ENCODE results near the gene DNAH10. TPM values are rescaled to one million over a fixed set of nuclear protein-coding genes. Genes with fewer than 3 reads are reported as not detected.

The DNAH10 gene
- total and polyA plus RNA-seq, 2 donors: 0.14 to 0.90 TPM

GRCh38 chr12:123961585-123962345, 199.7 kb downstream of the DNAH10 start:
- H3K27ac ChIP-seq (ENCODE audit: low read depth): no peak overlapping the region
- no peak for DNase-seq (ENCODE audit: extremely low spot score)
- H3K4me1 ChIP-seq (ENCODE audit: insufficient read depth): no peaks in the 10 kb centered on the region
- no peaks in the 10 kb centered on the region for H3K36me3 ChIP-seq (ENCODE audit: insufficient read depth)
- WGBS: 81% methylated on average over 12 of the region's 12 CpGs
- H3K4me3 ChIP-seq (ENCODE audit: low read depth, low read length): no peak overlapping the region

DNA sequence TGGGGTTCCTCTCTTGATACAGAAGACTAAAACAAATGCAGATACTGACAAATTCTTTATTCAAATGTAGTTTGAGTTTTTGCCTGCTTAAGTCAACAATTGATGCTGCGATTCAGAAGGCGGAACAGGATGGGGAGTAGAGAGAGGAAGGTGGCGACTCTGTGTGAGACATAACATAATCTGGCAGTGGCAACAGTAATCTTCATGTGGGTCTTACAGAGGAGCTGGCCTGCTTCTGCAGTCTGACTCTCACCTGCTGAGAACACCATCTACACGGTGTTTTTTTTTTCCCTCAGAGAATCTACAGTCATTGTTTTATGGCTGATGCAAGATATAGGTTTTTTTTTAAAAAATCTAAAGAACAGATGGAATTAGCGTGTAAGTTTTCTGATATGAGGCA, 200.4 kb downstream of the DNAH10 start:
- no peak for DNase-seq (ENCODE audit: extremely low spot score)
- Histone ChIP-seq H3K4me1 (ENCODE audit: insufficient read depth) (no peaks in the 10 kb centered on the region), H3K36me3 (ENCODE audit: insufficient read depth) (no peaks in the 10 kb centered on the region), H3K4me3 (ENCODE audit: low read depth, low read length) (no peak overlapping the region), H3K27ac (ENCODE audit: low read depth) (no peak overlapping the region)
- 82% methylated on average over 5 of the region's 5 CpGs for WGBS

DNA sequence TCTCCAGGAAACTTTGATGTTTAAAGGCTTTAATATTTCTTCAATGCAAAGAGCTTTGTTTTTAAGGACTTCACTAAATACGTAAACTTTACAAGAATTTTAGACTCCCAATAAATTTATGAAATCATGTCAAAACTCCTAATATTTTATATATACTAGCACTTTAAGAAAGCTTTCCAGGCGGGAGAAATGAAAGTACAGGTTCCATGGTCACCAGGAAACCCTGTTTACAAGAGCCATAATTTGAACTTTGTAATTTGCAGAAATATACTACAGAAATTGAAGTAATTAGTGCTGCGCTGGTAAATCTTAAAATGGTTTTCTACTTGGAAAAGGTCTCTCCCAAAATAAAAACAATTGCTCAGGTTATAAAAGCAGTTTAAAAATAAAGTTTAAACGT, 201.7 kb downstream of the DNAH10 start:
- no peak overlapping the region for H3K27ac ChIP-seq (ENCODE audit: low read depth)
- H3K4me1 ChIP-seq (ENCODE audit: insufficient read depth): no peaks in the 10 kb centered on the region
- WGBS: 95% methylated on average over 4 of the region's 4 CpGs
- no peak for DNase-seq (ENCODE audit: extremely low spot score)
- no peak overlapping the region for H3K4me3 ChIP-seq (ENCODE audit: low read depth, low read length)
- H3K36me3 ChIP-seq (ENCODE audit: insufficient read depth): no peaks in the 10 kb centered on the region

DNA sequence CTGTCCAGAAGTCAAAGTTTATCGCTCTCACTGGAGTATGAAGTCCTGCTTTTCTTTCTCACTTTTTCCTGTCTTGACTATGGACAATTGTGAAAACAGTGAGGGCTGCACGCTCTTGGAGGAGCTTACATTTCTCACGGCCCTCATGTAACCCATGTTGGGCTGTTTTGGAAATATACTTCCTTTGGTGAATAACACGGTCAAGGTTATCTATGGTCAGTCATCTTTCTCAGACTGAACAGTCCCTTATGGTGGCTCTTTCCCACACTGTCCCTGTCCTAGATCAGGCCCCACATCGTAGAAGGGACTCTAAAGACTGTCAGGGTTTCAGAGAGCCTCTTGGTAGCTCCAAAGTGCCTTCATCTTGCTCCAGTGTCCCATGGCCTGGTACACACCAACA, 203.3 kb downstream of the DNAH10 start:
- Histone ChIP-seq H3K4me3 (ENCODE audit: low read depth, low read length) (no peak overlapping the region), H3K27ac (ENCODE audit: low read depth) (no peak overlapping the region), H3K36me3 (ENCODE audit: insufficient read depth) (no peaks in the 10 kb centered on the region), H3K4me1 (ENCODE audit: insufficient read depth) (no peaks in the 10 kb centered on the region)
- no peak for DNase-seq (ENCODE audit: extremely low spot score)
- WGBS: 67% methylated on average over 5 of the region's 5 CpGs

- no peaks in the 10 kb centered on the region for H3K4me1 ChIP-seq (ENCODE audit: insufficient read depth)
- no peak for DNase-seq (ENCODE audit: extremely low spot score)
- H3K4me3 ChIP-seq (ENCODE audit: low read depth, low read length): no peak overlapping the region
- WGBS: 82% methylated on average over 3 of the region's 3 CpGs
- H3K36me3 ChIP-seq (ENCODE audit: insufficient read depth): no peaks in the 10 kb centered on the region
- no peak overlapping the region for H3K27ac ChIP-seq (ENCODE audit: low read depth)
Measured at GRCh38 chr12:123966596-123966995, 204.5 kb downstream of the DNAH10 start.

DNA sequence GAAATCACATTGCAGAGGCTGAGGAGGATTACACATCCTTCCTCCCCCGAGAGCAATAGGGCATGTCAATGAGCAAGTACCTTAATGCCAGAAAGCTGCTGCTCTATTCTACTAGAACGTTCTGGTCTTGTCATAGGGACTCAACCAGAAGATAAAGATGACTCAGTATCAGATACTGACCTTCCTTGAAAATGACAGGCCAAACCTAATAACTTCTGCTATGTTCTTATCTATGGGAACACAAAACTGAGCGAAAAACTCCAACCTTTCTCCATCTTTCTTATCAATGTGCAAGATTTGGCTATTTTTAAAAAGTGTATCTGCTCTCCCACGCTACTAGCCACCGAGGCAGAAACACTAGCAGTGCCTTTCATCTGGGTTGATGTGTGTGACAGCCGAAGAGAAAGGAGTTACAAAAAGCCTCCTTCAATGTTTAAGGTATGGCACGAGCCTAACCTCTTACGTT, 205.1 kb downstream of the DNAH10 start:
- H3K27ac ChIP-seq (ENCODE audit: low read depth): no peak overlapping the region
- no peak for DNase-seq (ENCODE audit: extremely low spot score)
- H3K4me3 ChIP-seq (ENCODE audit: low read depth, low read length): no peak overlapping the region
- H3K36me3 ChIP-seq (ENCODE audit: insufficient read depth): no peaks in the 10 kb centered on the region
- WGBS: 84% methylated on average over 8 of the region's 8 CpGs
- no peaks in the 10 kb centered on the region for H3K4me1 ChIP-seq (ENCODE audit: insufficient read depth)

- H3K27ac ChIP-seq (ENCODE audit: low read depth): peak overlapping the region; percentile 93
- 28% methylated on average over 10 of the region's 10 CpGs for WGBS
- no peak for DNase-seq (ENCODE audit: extremely low spot score)
- no peaks in the 10 kb centered on the region for H3K4me1 ChIP-seq (ENCODE audit: insufficient read depth)
- peak overlapping the region; percentile 100 for H3K4me3 ChIP-seq (ENCODE audit: low read depth, low read length)
- no peaks in the 10 kb centered on the region for H3K36me3 ChIP-seq (ENCODE audit: insufficient read depth)
Measured at GRCh38 chr12:123971449-123971769, 209.3 kb downstream of the DNAH10 start.

- WGBS: 1% methylated on average over 55 of the region's 55 CpGs
- H3K4me3 ChIP-seq (ENCODE audit: low read depth, low read length): peak overlapping the region; percentile 100
- H3K4me1 ChIP-seq (ENCODE audit: insufficient read depth): no peaks in the 10 kb centered on the region
- no peaks in the 10 kb centered on the region for H3K36me3 ChIP-seq (ENCODE audit: insufficient read depth)
- H3K27ac ChIP-seq (ENCODE audit: low read depth): peak overlapping the region; percentile 93
- DNase-seq (ENCODE audit: extremely low spot score): no peak
Measured at GRCh38 chr12:123971770-123972456, 209.8 kb downstream of the DNAH10 start.

- Histone ChIP-seq H3K27ac (ENCODE audit: low read depth) (peak within 1 kb of the TSS; percentile 93), H3K36me3 (ENCODE audit: insufficient read depth) (no peaks in the 10 kb centered on the region), H3K4me3 (ENCODE audit: low read depth, low read length) (peak within 1 kb of the TSS; percentile 100), H3K4me1 (ENCODE audit: insufficient read depth) (no peaks in the 10 kb centered on the region)
- 1% methylated on average over 131 of the region's 138 CpGs for WGBS
- DNase-seq (ENCODE audit: extremely low spot score): peak; percentile 72
Measured at GRCh38 chr12:123972457-123973401, 210.6 kb downstream of the DNAH10 start, which contains the start of the genes CCDC92 and ZNF664. Gene CCDC92, minus strand, starts transcription at chr12:123972831. Its CDS starts 28,526 bp downstream, at chr12:123944305. Gene ZNF664, plus strand, starts transcription at chr12:123973215. Its CDS starts 38,930 bp downstream, at chr12:124012145.

- 2% methylated on average over 69 of the region's 69 CpGs for WGBS
- peak overlapping the region; percentile 74 for H3K27ac ChIP-seq (ENCODE audit: low read depth)
- DNase-seq (ENCODE audit: extremely low spot score): no peak
- peak overlapping the region; percentile 100 for H3K4me3 ChIP-seq (ENCODE audit: low read depth, low read length)
- H3K4me1 ChIP-seq (ENCODE audit: insufficient read depth): no peaks in the 10 kb centered on the region
- no peaks in the 10 kb centered on the region for H3K36me3 ChIP-seq (ENCODE audit: insufficient read depth)
Measured at GRCh38 chr12:123973552-123974341, 211.6 kb downstream of the DNAH10 start.

GRCh38 chr12:123976227-123976826, 214.2 kb downstream of the DNAH10 start:
- Histone ChIP-seq H3K36me3 (ENCODE audit: insufficient read depth) (no peaks in the 10 kb centered on the region), H3K4me1 (ENCODE audit: insufficient read depth) (no peaks in the 10 kb centered on the region), H3K27ac (ENCODE audit: low read depth) (no peak overlapping the region), H3K4me3 (ENCODE audit: low read depth, low read length) (no peak overlapping the region)
- WGBS: 93% methylated on average over 7 of the region's 7 CpGs
- DNase-seq (ENCODE audit: extremely low spot score): no peak

DNA sequence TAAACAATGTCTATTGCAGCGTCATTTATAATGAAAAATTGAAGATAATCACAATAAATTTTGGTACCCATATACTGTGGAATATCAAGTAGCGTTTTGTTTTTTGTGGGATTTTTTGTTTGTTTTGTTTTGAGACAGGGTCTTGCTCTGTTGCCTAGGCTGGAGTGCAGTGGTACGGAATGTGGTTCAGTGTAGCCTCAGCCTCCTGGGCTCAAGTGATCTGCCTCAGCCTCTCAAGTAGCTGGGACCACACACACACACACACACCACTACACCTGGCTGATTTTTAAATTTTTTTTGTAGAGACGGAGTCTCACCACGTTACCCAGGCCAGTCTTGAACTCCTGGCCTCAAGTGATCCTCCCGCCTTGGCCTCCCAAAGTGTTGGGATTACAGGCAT, 217.5 kb downstream of the DNAH10 start:
- Histone ChIP-seq H3K27ac (ENCODE audit: low read depth) (no peak overlapping the region), H3K4me1 (ENCODE audit: insufficient read depth) (no peaks in the 10 kb centered on the region), H3K36me3 (ENCODE audit: insufficient read depth) (no peaks in the 10 kb centered on the region), H3K4me3 (ENCODE audit: low read depth, low read length) (no peak overlapping the region)
- 94% methylated on average over 6 of the region's 6 CpGs for WGBS
- DNase-seq (ENCODE audit: extremely low spot score): no peak
